Adrenal gland (tissue), 5 donors: ENCODE results near the gene PTBP1.

ENCODE experiments used
- CTCF ChIP-seq, 6 experiments: fragments of 450-650 bp in 4 of 6; fragments of 200-600 bp in 2 of 6; sonication (generic) in 1 of 6; IDR thresholded peaks; 1 replicate in 5 of 6; 2 replicates in 1 of 6; pipeline versions ENCODE4 v1.5.1 to v1.8.0; 2016 to 2021; ENCODE audit warnings: antibody characterized with exemption in 6 of 6, mild to moderate bottlenecking in 2 of 6, moderate library complexity in 1 of 6
- POLR2A ChIP-seq, 2 donors: fragments of 450-650 bp; IDR thresholded peaks; one replicate each; pipeline ENCODE4 v1.6.1; 2017; ENCODE audit warnings: antibody characterized with exemption in 2 of 2, mild to moderate bottlenecking in 2 of 2, moderate library complexity in 1 of 2
- donor health status: DM: no; HTN: no; CAD: no.

DNA sequence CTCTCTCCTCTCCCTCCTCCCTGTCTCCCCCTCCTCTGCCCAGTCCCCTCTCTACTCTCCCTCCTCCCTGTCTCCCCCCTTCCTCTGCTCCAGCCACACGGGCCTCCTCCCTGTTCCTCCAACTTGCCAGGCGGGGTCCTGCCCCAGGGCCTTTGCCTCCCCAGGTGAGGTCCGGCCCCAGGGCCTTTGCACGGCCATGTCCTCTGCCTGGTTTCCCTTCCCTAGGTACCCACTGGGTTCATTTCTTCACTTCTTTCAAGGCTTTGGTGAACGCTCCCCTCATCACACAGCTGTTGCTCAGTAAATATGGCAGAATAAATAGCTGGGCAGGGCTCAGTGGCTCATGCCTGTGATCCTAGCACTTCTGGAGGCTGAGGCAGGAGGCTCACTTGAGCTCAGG lies 25.2 kb upstream of the PTBP1 start:
- TF ChIP-seq CTCF (IDR thresholded peaks at IDR 0.05) (no peak), POLR2A (IDR thresholded peaks at IDR 0.05) (no peak)
